Mucosa of descending colon (tissue), 3 donors: ENCODE measurements around the gene SBF2. TPM values are rescaled to one million over a fixed set of nuclear protein-coding genes. Genes with fewer than 3 reads are reported as not detected.
A peak's percentile ranks its signal among the peaks of the same experiment; 100 is the strongest.

ENCODE experiments used
- ATAC-seq: fragments of 200-7000 bp; cut with Tn5 transposase; one replicate; pipeline ENCODE4 v1.9.1; 2020; ENCODE audit warnings: mild to moderate bottlenecking, moderate library complexity
- DNase-seq, 3 donors: peaks; one replicate each; pipeline ENCODE4 v3.0.0-alpha.2; 2020
- H3K36me3 ChIP-seq: fragments of 200-600 bp; one replicate; pipeline ENCODE4 v1.8.0; 2021; ENCODE audit warnings: low read depth, mild to moderate bottlenecking
- H3K4me1 ChIP-seq: fragments of 200-600 bp; one replicate; pipeline ENCODE4 v1.8.0; 2021; ENCODE audit warnings: low read depth, mild to moderate bottlenecking
- H3K4me3 ChIP-seq: fragments of 200-600 bp; one replicate; pipeline ENCODE4 v1.8.0; 2021; ENCODE audit warnings: mild to moderate bottlenecking
- H3K9me3 ChIP-seq: fragments of 200-600 bp; one replicate; pipeline ENCODE4 v1.8.0; 2021; ENCODE audit warnings: mild to moderate bottlenecking
- intact Hi-C, 2 donors: fragments of 100-400 bp; cut with DNase I in 1 of 2; cut with micrococcal nuclease in 1 of 2; formaldehyde crosslinking; loops; one replicate each; pipeline versions ENCODE4 v1.11.0 to v1.11.1; 2022; cut with DNase I, micrococcal nuclease
- total RNA-seq, 3 donors: library from RNA; stranded (reverse); fragmentation: NEBNext Ultra II Directional in 2 of 3; extraction: Animal tissue kit (Norgen Biotek cat#: 25700) in 2 of 3; gene quantifications; one replicate each; pipeline versions ENCODE4 v1.2.1 to v1.2.4, GENCODE V29; 2021 to 2023
- TF ChIP-seq, protein P1 (sequence below): fragments of 200-600 bp; IDR thresholded peaks from one replicate; pipeline ENCODE4 v1.8.0; 2022; ENCODE audit warnings: antibody characterized with exemption, mild to moderate bottlenecking
- donor health status: DM: no; HTN: no; CAD: no; lungs with moderate emphysema.
- donor health status: DM: no; HTN: no; CAD: no.
- donor health status: DM: no; HTN: yes; CAD: no.

The SBF2 gene
- total RNA-seq, 3 donors from 2014 or later, result 35.2 to 60.3 (median 48.2) TPM

- TF ChIP-seq, protein P1, sequence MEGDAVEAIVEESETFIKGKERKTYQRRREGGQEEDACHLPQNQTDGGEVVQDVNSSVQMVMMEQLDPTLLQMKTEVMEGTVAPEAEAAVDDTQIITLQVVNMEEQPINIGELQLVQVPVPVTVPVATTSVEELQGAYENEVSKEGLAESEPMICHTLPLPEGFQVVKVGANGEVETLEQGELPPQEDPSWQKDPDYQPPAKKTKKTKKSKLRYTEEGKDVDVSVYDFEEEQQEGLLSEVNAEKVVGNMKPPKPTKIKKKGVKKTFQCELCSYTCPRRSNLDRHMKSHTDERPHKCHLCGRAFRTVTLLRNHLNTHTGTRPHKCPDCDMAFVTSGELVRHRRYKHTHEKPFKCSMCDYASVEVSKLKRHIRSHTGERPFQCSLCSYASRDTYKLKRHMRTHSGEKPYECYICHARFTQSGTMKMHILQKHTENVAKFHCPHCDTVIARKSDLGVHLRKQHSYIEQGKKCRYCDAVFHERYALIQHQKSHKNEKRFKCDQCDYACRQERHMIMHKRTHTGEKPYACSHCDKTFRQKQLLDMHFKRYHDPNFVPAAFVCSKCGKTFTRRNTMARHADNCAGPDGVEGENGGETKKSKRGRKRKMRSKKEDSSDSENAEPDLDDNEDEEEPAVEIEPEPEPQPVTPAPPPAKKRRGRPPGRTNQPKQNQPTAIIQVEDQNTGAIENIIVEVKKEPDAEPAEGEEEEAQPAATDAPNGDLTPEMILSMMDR, result no peak
Observed at GRCh38 chr11:9771071-9771511, 522.9 kb downstream of the SBF2 start.

DNA sequence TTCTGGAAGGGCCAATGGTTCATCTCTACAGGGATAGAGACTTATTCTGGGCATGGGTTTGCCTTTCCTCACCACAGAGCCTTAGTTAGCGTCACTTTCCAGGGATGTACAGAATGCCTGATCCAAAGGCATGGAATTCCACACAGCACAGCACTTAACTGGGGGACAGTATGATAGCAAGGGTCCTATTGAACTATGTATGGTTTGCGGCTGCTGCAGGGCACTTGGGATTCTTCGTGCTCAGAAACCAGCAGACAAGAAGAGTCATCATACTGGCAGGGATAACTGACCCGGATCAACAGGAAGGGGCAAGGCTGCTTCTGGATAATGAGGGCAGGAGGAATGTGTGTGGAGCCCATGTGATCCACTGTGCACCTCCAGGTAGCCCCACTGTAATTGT, 524.4 kb downstream of the SBF2 start:
- Histone ChIP-seq H3K36me3 (no peaks in the 10 kb centered on the region), H3K9me3 (no peaks in the 10 kb centered on the region), H3K4me3 (no peak overlapping the region), H3K4me1 (no peaks in the 10 kb centered on the region)
- ATAC-seq (no peak), DNase-seq (no peak)
- TF ChIP-seq, protein P1, result no peak
- intact Hi-C loops, result no loop called here

More at GRCh38 chr11:9771071-9771511, 522.9 kb downstream of the SBF2 start:
- no peaks in the 10 kb centered on the region for H3K9me3 ChIP-seq
- DNase-seq (no peak), ATAC-seq (no peak)
- no peaks in the 10 kb centered on the region for H3K36me3 ChIP-seq
- intact Hi-C loops, result no loop called here
- no peak overlapping the region for H3K4me3 ChIP-seq
- H3K4me1 ChIP-seq, result no peaks in the 10 kb centered on the region

- intact Hi-C loops, result no loop called here
- DNase-seq (no peak), ATAC-seq (peak; percentile 13)
- Histone ChIP-seq H3K4me1 (peaks cover 11% of the 10 kb centered on the region), H3K4me3 (no peak overlapping the region), H3K36me3 (no peaks in the 10 kb centered on the region), H3K9me3 (no peaks in the 10 kb centered on the region)
- TF ChIP-seq, protein P1, result no peak
Observed at GRCh38 chr11:9765320-9766101, 528.5 kb downstream of the SBF2 start.

DNA sequence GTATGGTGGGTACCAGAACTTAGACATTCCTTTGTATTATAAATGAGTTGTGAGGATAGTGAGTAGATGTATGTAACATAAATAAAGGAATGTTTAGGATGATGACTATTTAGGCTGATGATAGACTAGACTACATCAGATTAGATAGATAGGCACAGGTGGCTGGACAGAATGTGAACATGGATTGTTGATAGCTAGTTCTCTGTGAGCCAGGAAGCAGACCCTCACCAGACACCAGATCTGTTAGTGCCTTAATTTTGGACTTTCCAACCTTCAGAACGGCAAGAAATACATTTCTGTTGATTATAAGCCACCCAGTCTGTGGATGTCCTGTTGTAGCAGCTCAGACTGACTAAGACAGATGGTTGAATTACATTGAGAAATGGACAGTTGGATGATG, 530.7 kb downstream of the SBF2 start:
- H3K36me3 ChIP-seq, result no peaks in the 10 kb centered on the region
- intact Hi-C loops, result no loop called here
- DNase-seq, result no peak
- ATAC-seq, result no peak
- H3K9me3 ChIP-seq, result no peaks in the 10 kb centered on the region
- H3K4me3 ChIP-seq, result no peak overlapping the region
- TF ChIP-seq, protein P1, result no peak
- peaks cover 26% of the 10 kb centered on the region for H3K4me1 ChIP-seq

GRCh38 chr11:9762531-9762930, 531.5 kb downstream of the SBF2 start:
- ATAC-seq (no peak), DNase-seq (no peak)
- TF ChIP-seq, protein P1, result no peak
- Histone ChIP-seq H3K9me3 (no peaks in the 10 kb centered on the region), H3K4me3 (no peak overlapping the region), H3K4me1 (peaks cover 26% of the 10 kb centered on the region), H3K36me3 (no peaks in the 10 kb centered on the region)
- intact Hi-C loops, result no loop called here
